Ramos (cell line): ENCODE measurements around the gene CYP39A1.

Experiments
- in situ Hi-C: fragments of 300-500 bp; cut with MboI; formaldehyde crosslinking; loops from one replicate; pipeline ENCODE4 v1.14.3; 2022; ENCODE audit warnings: low sequenced_read_pairs; ENCODE audit not compliant: unreplicated experiment

CYP39A1 gene

GRCh38 chr6:46652603-46653438 is at the start of gene CYP39A1, which contains the start of gene SLC25A27:
TSS of gene CYP39A1 (minus strand) at chr6:46652818. CDS start at chr6:46652582, 236 bp downstream.
TSS of gene SLC25A27 (plus strand) at chr6:46652975. CDS start at chr6:46653193, 218 bp downstream.
- in situ Hi-C loops, result no loop called here

- in situ Hi-C loops, result no loop called here
Measured at GRCh38 chr6:46699970-46700369, 47.4 kb upstream of the CYP39A1 start.

DNA sequence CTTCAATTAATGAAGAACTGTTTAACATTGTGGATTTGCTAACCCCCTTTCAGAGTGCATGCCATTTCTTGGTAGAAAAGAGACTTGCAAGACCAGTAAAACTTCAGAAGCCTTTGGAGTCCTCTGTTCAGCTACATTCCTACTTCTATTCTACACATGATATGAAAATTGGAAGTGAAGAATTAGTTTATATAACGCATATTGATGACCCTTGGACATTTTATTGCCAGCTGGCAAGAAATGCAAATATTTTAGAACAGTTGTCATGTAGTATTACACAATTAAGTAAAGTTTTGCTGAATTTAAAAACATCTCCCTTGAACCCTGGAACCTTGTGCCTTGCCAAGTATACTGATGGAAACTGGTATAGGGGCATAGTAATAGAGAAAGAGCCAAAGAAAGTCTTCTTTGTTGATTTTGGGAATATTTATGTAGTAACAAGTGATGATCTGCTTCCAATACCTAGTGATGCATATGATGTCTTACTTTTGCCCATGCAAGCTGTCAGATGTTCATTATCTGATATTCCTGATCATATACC is 38.4 kb upstream of the CYP39A1 start:
- in situ Hi-C loops, result no loop called here

DNA sequence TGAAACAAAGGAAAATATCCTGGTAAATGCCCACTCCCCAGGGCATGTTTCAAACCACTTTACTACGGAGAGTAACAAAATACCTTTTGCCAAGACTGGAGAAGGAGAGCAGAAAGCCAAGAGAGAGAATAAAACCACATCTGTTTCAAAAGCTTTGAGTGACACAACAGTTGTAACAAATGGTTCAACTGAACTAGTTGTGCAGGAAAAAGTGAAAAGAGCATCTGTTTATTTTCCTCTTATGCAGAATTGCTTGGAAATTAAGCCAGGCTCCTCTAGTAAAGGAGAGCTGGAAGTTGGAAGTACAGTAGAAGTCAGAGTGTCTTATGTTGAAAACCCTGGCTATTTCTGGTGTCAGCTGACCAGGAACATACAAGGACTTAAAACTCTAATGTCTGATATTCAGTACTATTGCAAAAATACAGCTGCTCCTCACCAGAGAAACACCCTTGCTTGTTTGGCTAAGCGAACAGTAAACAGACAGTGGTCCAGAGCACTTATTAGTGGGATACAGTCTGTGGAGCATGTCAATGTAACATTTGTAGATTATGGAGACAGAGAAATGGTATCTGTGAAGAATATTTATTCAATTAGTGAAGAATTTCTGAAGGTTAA is 37.6 kb upstream of the CYP39A1 start:
- in situ Hi-C loops, result no loop called here

- in situ Hi-C loops, result no loop called here
Measured at GRCh38 chr6:46689657-46690056, 37.0 kb upstream of the CYP39A1 start.

DNA sequence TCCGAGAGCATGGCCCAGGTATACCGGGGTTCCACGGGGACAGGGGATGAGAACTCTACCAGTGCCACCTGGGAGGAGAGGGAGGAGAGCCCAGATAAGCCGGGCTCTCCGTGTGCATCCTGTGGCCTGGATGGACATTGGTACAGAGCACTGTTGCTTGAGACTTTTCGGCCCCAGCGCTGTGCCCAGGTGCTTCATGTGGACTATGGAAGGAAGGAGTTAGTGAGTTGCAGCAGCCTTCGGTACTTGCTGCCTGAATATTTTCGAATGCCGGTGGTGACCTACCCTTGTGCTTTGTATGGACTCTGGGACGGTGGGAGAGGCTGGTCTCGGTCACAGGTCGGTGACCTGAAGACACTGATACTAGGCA is 36.3 kb upstream of the CYP39A1 start:
- in situ Hi-C loops, result no loop called here

GRCh38 chr6:46688117-46688965 is 35.7 kb upstream of the CYP39A1 start:
- in situ Hi-C loops, result no loop called here

DNA sequence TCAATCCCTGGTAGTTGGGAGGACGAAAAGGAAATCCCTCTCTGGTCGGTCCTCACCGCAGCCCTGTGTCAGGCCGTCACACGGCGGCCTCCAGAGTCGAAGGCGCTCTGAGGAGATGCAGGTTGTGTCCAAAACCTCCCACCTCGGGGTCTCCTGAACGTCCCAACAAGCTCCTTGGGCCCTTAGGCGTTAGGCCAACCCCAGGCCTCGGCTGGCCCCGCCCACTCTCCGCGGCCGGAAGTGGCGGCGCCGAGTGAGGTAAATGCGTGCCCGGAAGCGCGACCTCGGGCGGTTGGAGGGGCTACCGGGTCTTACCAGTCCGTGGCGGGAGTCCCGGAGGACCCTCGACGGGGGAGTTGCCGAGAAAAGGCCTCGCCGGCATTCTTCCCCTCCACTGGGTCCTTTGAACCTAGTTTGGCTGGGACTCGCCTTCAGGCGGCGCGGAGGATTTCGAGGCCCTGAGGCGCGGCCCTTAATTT is 35.0 kb upstream of the CYP39A1 start, which contains the start of gene TDRD6:
Gene TDRD6, plus strand, starts transcription at position 267 of the 479 bp plus-strand sequence. CDS start 244 bp downstream, outside the sequence.
- in situ Hi-C loops, result no loop called here

DNA sequence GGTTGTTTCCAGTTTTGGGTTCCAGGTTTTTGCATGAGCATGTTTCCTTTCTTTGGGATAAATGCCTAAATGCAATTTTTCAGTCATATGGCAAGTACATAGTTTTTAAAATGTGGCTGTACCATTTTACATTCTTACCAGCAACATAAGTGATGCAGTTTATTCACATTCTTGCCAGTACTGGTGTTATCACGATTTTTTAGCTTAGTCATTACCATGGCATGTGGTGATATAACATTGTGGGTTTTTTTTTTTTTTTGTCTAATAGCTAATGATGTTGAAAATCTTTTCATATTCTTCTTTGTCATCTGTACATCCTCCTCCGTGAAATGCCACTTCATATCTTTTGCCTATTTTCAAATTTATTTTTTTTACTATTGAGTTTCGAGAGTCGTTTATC is 32.2 kb upstream of the CYP39A1 start:
- in situ Hi-C loops, result no loop called here

GRCh38 chr6:46677314-46677654 is 24.7 kb upstream of the CYP39A1 start:
- in situ Hi-C loops, result no loop called here

- in situ Hi-C loops, result no loop called here
Measured at GRCh38 chr6:46676604-46677313, 24.1 kb upstream of the CYP39A1 start.

GRCh38 chr6:46674410-46674809 is 21.8 kb upstream of the CYP39A1 start:
- in situ Hi-C loops, result no loop called here

DNA sequence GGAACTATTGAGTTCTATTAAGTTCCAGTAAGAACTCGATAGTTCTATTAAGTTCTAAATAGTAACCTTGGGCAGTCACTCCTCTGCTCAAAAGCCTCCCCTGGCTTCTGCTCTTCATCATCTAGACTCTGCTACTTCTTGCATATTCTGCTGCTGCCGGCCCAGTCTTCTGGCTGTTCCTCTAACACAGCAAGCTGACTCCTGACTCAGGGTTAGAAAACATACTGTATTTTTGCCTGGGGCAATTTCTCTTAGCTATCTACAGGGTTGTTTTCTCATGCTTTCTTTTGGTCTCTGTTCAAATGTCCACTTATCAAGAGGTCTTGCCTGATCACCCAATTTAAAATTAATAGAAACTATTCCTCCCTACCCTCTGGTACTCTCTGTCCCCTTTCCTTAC is 14.8 kb upstream of the CYP39A1 start:
- in situ Hi-C loops, result no loop called here

GRCh38 chr6:46661483-46661882 is 8.9 kb upstream of the CYP39A1 start:
- in situ Hi-C loops, result no loop called here

GRCh38 chr6:46657642-46658041 is 5.0 kb upstream of the CYP39A1 start:
- in situ Hi-C loops, result no loop called here

GRCh38 chr6:46655803-46656202 is 3.2 kb upstream of the CYP39A1 start:
- in situ Hi-C loops, result no loop called here

GRCh38 chr6:46653439-46654195 is 999 bp upstream of the CYP39A1 start:
- in situ Hi-C loops, result no loop called here

DNA sequence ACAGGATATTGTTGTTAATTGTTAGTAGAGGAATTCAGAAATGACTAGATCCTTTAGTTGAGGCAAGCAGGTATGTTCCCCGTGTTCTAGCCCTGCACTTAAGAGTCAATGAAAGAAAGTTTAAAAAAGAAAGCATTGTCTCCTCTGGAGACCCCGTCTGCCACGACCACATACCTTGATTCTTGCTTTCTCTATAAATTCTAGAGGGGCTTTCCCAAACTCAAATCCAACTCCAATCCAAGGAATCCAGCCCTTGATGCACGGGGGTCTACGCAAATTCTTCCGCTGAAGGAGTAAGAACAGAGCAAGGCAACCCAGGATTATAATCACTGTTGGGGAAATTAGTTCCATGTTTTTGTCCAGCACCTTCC is 401 bp downstream of the CYP39A1 start:
- in situ Hi-C loops, result no loop called here

DNA sequence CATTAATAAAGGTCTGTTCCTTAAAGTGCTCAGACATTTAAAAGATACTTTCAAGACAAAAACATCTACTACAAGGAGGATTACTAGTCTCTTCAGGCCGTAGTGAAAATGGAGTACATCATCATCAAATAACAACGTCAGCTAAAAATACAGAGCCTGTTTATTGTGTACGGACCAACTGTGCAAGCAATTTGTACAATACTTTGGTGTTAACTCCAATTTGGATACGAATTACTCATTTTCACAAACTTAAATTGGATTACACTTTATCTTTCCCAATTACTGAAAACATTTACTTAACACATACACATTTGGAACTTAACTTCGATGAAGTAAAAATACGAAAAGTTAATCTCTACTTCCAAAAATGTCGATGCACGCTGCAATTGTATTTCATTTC is 802 bp downstream of the CYP39A1 start:
- in situ Hi-C loops, result no loop called here
